Activated naive CD8-positive, alpha-beta T cell treated with anti-CD3 and anti-CD28 coated beads, Interleukin-2, amount 10 ng/mL, durations not matched to agents 7 days and 5 days (primary cell): Measurements from ENCODE around the gene KCNH2. TPM values are rescaled to one million over a fixed set of nuclear protein-coding genes. Genes with fewer than 3 reads are reported as not detected.

ENCODE experiments used
- ATAC-seq: fragments of 150-1000 bp; cut with Tn5 transposase; one replicate; pipeline ENCODE4 v1.10.0; 2021; ENCODE audit warnings: low read depth, moderate library complexity
- POLR2A ChIA-PET: fragments of 350-600 bp; sonication (Branson Sonifier 250); formaldehyde crosslinking; loops from one replicate; lab custom pipeline; 2021; ENCODE audit warnings: antibody characterized with exemption; lab: Charles Lee
- DNase-seq: peaks from one replicate; pipeline ENCODE4 v3.0.0; 2021
- H3K27ac Mint-ChIP-seq: one replicate; pipeline ENCODE4 v1.8.0; 2022; ENCODE audit warnings: mild to moderate bottlenecking, mixed read lengths
- H3K27me3 Mint-ChIP-seq: one replicate; pipeline ENCODE4 v1.8.0; 2022; ENCODE audit warnings: mild to moderate bottlenecking, moderate library complexity, mixed read lengths
- H3K36me3 Mint-ChIP-seq: one replicate; pipeline ENCODE4 v1.8.0; 2021; ENCODE audit warnings: mild to moderate bottlenecking, mixed read lengths
- H3K4me1 Mint-ChIP-seq: one replicate; pipeline ENCODE4 v1.8.0; 2021; ENCODE audit warnings: mixed read lengths
- H3K4me3 Mint-ChIP-seq: one replicate; pipeline ENCODE4 v1.8.0; 2022; ENCODE audit warnings: mild to moderate bottlenecking, moderate library complexity, mixed read lengths
- H3K9me3 Mint-ChIP-seq: one replicate; pipeline ENCODE4 v1.8.0; 2021; ENCODE audit warnings: mixed read lengths
- total RNA-seq, 2 experiments: library from RNA; stranded (reverse); gene quantifications; one replicate each; pipeline ENCODE4 v1.2.3, GENCODE V29; 2021

KCNH2 gene
- total RNA-seq, 2 experiments from 2014 or later, result 0.50 to 0.54 TPM

- no peak for DNase-seq
- POLR2A ChIA-PET, result no interaction called here
- H3K27ac Mint-ChIP-seq, result peak overlapping the region; percentile 43
These were observed 4.3 kb downstream of the KCNH2 start for GRCh38 chr7:150973571-150974451.

GRCh38 chr7:150972741-150973140 is 5.4 kb downstream of the KCNH2 start:
- H3K9me3 Mint-ChIP-seq, result no peaks in the 10 kb centered on the region
- peaks cover 26% of the 10 kb centered on the region for H3K27me3 Mint-ChIP-seq
- no peak for ATAC-seq
- peaks cover 12% of the 10 kb centered on the region for H3K4me1 Mint-ChIP-seq
- no peak for DNase-seq
- no peak overlapping the region for H3K27ac Mint-ChIP-seq
- no peaks in the 10 kb centered on the region for H3K36me3 Mint-ChIP-seq
- POLR2A ChIA-PET, result no interaction called here
- no peak overlapping the region for H3K4me3 Mint-ChIP-seq

More at GRCh38 chr7:150973571-150974451, 4.3 kb downstream of the KCNH2 start:
- peaks cover 30% of the 10 kb centered on the region for H3K27me3 Mint-ChIP-seq
- no peaks in the 10 kb centered on the region for H3K9me3 Mint-ChIP-seq
- H3K36me3 Mint-ChIP-seq, result peaks cover under 1% of the 10 kb centered on the region
- H3K4me3 Mint-ChIP-seq, result peak overlapping the region; percentile 78
- ATAC-seq, result peak; percentile 5
- H3K4me1 Mint-ChIP-seq, result peaks cover 15% of the 10 kb centered on the region

GRCh38 chr7:150972023-150972468 is 6.1 kb downstream of the KCNH2 start:
- peaks cover 24% of the 10 kb centered on the region for H3K27me3 Mint-ChIP-seq
- ATAC-seq (no peak), DNase-seq (no peak)
- H3K4me1 Mint-ChIP-seq, result peaks cover 8% of the 10 kb centered on the region
- no peak overlapping the region for H3K27ac Mint-ChIP-seq
- POLR2A ChIA-PET, result no interaction called here
- H3K36me3 Mint-ChIP-seq, result no peaks in the 10 kb centered on the region
- no peak overlapping the region for H3K4me3 Mint-ChIP-seq
- H3K9me3 Mint-ChIP-seq, result no peaks in the 10 kb centered on the region

GRCh38 chr7:150971242-150972022 is 6.7 kb downstream of the KCNH2 start:
- POLR2A ChIA-PET, result interaction anchor here (0.5 to 1.1 kb wide), 2 partner anchors 9 to 26 kb away, joined by 4 read pairs; no protein-coding TSS in a partner anchor
- Mint-ChIP-seq H3K27ac (no peak overlapping the region), H3K4me3 (no peak overlapping the region), H3K36me3 (no peaks in the 10 kb centered on the region), H3K27me3 (peaks cover 17% of the 10 kb centered on the region), H3K4me1 (peaks cover 8% of the 10 kb centered on the region), H3K9me3 (no peaks in the 10 kb centered on the region)
- DNase-seq (no peak), ATAC-seq (no peak)

GRCh38 chr7:150970424-150970823 is 7.7 kb downstream of the KCNH2 start:
- ATAC-seq (no peak), DNase-seq (no peak)
- Mint-ChIP-seq H3K27ac (no peak overlapping the region), H3K9me3 (no peaks in the 10 kb centered on the region), H3K36me3 (no peaks in the 10 kb centered on the region), H3K27me3 (peaks cover 11% of the 10 kb centered on the region), H3K4me1 (peaks cover 6% of the 10 kb centered on the region), H3K4me3 (no peak overlapping the region)
- POLR2A ChIA-PET, result interaction anchor here (1.1 kb wide), 1 partner anchor 10 kb away, joined by 4 read pairs; no protein-coding TSS in a partner anchor

- Mint-ChIP-seq H3K36me3 (no peaks in the 10 kb centered on the region), H3K9me3 (no peaks in the 10 kb centered on the region), H3K4me3 (no peak overlapping the region), H3K27me3 (peaks cover 11% of the 10 kb centered on the region), H3K4me1 (peaks cover 2% of the 10 kb centered on the region), H3K27ac (no peak overlapping the region)
- POLR2A ChIA-PET, result interaction anchor here (0.8 kb wide), 1 partner anchor 59 kb away, joined by 3 read pairs; the partner anchor contains the start of gene ABCB8
- DNase-seq (no peak), ATAC-seq (no peak)
These were observed 8.6 kb downstream of the KCNH2 start for GRCh38 chr7:150969475-150969874.

GRCh38 chr7:150968734-150969372 is 9.3 kb downstream of the KCNH2 start:
- Mint-ChIP-seq H3K36me3 (no peaks in the 10 kb centered on the region), H3K9me3 (no peaks in the 10 kb centered on the region)

GRCh38 chr7:150968056-150968733 is 9.9 kb downstream of the KCNH2 start:
- Mint-ChIP-seq H3K4me1 (no peaks in the 10 kb centered on the region), H3K27me3 (peaks cover 11% of the 10 kb centered on the region), H3K9me3 (no peaks in the 10 kb centered on the region), H3K4me3 (no peak overlapping the region), H3K27ac (no peak overlapping the region), H3K36me3 (no peaks in the 10 kb centered on the region)
- no peak for DNase-seq
- ATAC-seq, result no peak
- POLR2A ChIA-PET, result no interaction called here

More at GRCh38 chr7:150968734-150969372, 9.3 kb downstream of the KCNH2 start:
- POLR2A ChIA-PET, result interaction anchor here (0.8 kb wide), 1 partner anchor 59 kb away, joined by 3 read pairs; the partner anchor contains the start of gene ABCB8
- Mint-ChIP-seq H3K4me3 (no peak overlapping the region), H3K4me1 (no peaks in the 10 kb centered on the region), H3K27me3 (peaks cover 11% of the 10 kb centered on the region), H3K27ac (no peak overlapping the region)
- ATAC-seq (no peak), DNase-seq (no peak)

- no peak for ATAC-seq
- H3K4me1 Mint-ChIP-seq, result no peaks in the 10 kb centered on the region
- no peak overlapping the region for H3K27ac Mint-ChIP-seq
- peaks cover 8% of the 10 kb centered on the region for H3K27me3 Mint-ChIP-seq
- no peak for DNase-seq
- no peak overlapping the region for H3K4me3 Mint-ChIP-seq
- H3K36me3 Mint-ChIP-seq, result no peaks in the 10 kb centered on the region
- H3K9me3 Mint-ChIP-seq, result no peaks in the 10 kb centered on the region
- POLR2A ChIA-PET, result no interaction called here
These were observed 10.8 kb downstream of the KCNH2 start for GRCh38 chr7:150967349-150967748.

GRCh38 chr7:150966002-150966401 is 12.1 kb downstream of the KCNH2 start:
- peaks cover 9% of the 10 kb centered on the region for H3K27me3 Mint-ChIP-seq
- no peak for ATAC-seq
- DNase-seq, result no peak
- no peak overlapping the region for H3K4me3 Mint-ChIP-seq
- H3K27ac Mint-ChIP-seq, result no peak overlapping the region
- POLR2A ChIA-PET, result no interaction called here
- no peaks in the 10 kb centered on the region for H3K9me3 Mint-ChIP-seq
- H3K36me3 Mint-ChIP-seq, result no peaks in the 10 kb centered on the region
- no peaks in the 10 kb centered on the region for H3K4me1 Mint-ChIP-seq

- no peaks in the 10 kb centered on the region for H3K9me3 Mint-ChIP-seq
- no peak overlapping the region for H3K27ac Mint-ChIP-seq
- H3K27me3 Mint-ChIP-seq, result peaks cover 9% of the 10 kb centered on the region
- POLR2A ChIA-PET, result no interaction called here
- H3K36me3 Mint-ChIP-seq, result no peaks in the 10 kb centered on the region
- ATAC-seq (no peak), DNase-seq (no peak)
- no peaks in the 10 kb centered on the region for H3K4me1 Mint-ChIP-seq
- H3K4me3 Mint-ChIP-seq, result no peak overlapping the region
These were observed 12.8 kb downstream of the KCNH2 start for GRCh38 chr7:150965273-150965830.

- H3K27ac Mint-ChIP-seq, result no peak overlapping the region
- no peaks in the 10 kb centered on the region for H3K9me3 Mint-ChIP-seq
- H3K27me3 Mint-ChIP-seq, result peaks cover 11% of the 10 kb centered on the region
- no peak for DNase-seq
- POLR2A ChIA-PET, result no interaction called here
- no peaks in the 10 kb centered on the region for H3K36me3 Mint-ChIP-seq
- ATAC-seq, result no peak
- H3K4me1 Mint-ChIP-seq, result peaks cover 3% of the 10 kb centered on the region
- H3K4me3 Mint-ChIP-seq, result no peak overlapping the region
These were observed 13.5 kb downstream of the KCNH2 start for GRCh38 chr7:150964593-150965111.
